ENCODE results near the gene SLC35A4. TPM values are rescaled to one million over a fixed set of nuclear protein-coding genes. Genes with fewer than 3 reads are reported as not detected.

Gene SLC35A4
- total RNA-seq (ENCODE audit: low replicate concordance): 20.7 and 26.7 TPM in 2 replicates

DNA sequence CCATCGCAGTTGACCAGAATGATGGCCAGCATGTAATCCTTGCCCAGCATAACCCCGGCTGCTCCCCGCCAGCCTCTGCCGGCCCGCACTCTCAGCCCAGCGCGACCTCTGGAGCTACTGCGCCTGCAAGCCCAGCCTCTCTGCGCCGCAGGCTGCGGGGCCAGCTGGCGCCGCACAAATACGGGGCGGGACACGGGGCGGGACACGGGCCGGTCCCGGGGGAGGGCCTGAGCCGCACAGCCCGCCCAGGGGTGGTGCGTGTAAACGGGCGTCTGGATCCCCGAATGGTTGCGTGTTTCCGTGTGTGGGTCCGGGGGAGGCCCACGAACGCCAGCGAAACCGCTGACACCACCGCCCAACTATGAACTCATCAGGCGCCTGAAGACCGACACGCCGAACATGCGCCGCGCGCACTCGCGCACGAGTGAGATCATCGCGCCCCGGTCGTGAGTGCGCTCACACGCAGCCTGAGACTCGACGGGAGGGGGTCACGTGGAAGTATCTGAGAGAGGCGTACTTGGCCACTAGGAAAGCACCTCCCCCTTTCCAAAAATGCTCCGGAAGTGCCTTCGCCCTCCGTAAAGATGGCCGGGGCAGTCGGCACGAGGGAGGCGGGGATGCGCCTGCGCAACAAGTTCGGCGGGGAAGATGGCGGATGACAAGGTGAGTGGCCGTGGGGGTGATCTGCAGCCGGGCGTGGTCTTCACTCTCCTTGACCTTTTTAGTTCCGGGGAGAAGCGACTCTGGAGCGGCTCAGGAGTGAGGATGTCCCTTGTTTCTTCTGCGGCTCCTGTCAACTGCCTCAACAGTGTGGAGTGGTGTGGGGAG, at the start of gene SLC35A4, which contains the start of gene APBB3:
TSS of gene SLC35A4 (plus strand) at position 633 of the 828 bp plus-strand sequence. CDS start 2,342 bp downstream, outside the sequence.
TSS of gene APBB3 (minus strand) at position 403 of the 828 bp plus-strand sequence. CDS start at position 50, 353 bp downstream.
- no peaks in the 10 kb centered on the region for H3K36me3 ChIP-seq
- Mint-ChIP-seq H3K27me3 (ENCODE audit: insufficient read depth, low read depth) (peaks cover 7% of the 10 kb centered on the region), H3K27ac (peak within 1 kb of the TSS; percentile 83), H3K9me3 (no peaks in the 10 kb centered on the region), H3K4me3 (peak within 1 kb of the TSS; percentile 93), H3K4me1 (peaks cover 31% of the 10 kb centered on the region), H3K36me3 (peaks cover 13% of the 10 kb centered on the region)
- H3F3A ChIP-seq (ENCODE audit: low read depth): no peaks in the 10 kb centered on the region
- TF ChIP-seq EZH2phosphoT487 (IDR thresholded peaks at IDR 0.05) (no peak), CTCF (IDR thresholded peaks at IDR 0.05) (no peak), EZH2 (IDR thresholded peaks at IDR 0.05) (peak; percentile 45)
- H2AFZ ChIP-seq (replicated peaks): peak within 1 kb of the TSS; percentile 44
- peak within 1 kb of the TSS; percentile 51 for H3K9ac ChIP-seq
- DNase-seq (ENCODE audit: low spot score): peak; percentile 93
- H3K9me3 ChIP-seq (ENCODE audit: low read depth): no peaks in the 10 kb centered on the region
- peaks cover 12% of the 10 kb centered on the region for H3K4me1 ChIP-seq
- no peaks in the 10 kb centered on the region for H4K20me1 ChIP-seq (ENCODE audit: low read depth)
- peak within 1 kb of the TSS; percentile 59 for H3K4me3 ChIP-seq
- H3K27ac ChIP-seq: no peak within 1 kb of the TSS
- H3K79me2 ChIP-seq (ENCODE audit: low read depth): peaks cover 23% of the 10 kb centered on the region
- peak within 1 kb of the TSS; percentile 87 for H3K4me2 ChIP-seq
- H3K27me3 ChIP-seq: no peaks in the 10 kb centered on the region

GRCh38 chr5:140524003-140524402, 40.6 kb upstream of the SLC35A4 start:
- Mint-ChIP-seq H3K36me3 (peaks cover 17% of the 10 kb centered on the region), H3K27ac (no peak overlapping the region), H3K27me3 (ENCODE audit: insufficient read depth, low read depth) (no peaks in the 10 kb centered on the region), H3K4me1 (no peaks in the 10 kb centered on the region), H3K4me3 (no peak overlapping the region), H3K9me3 (no peaks in the 10 kb centered on the region)
- Histone ChIP-seq H3K27me3 (no peaks in the 10 kb centered on the region), H2AFZ (replicated peaks) (no peak overlapping the region), H3K27ac (no peak overlapping the region), H3K4me1 (no peaks in the 10 kb centered on the region), H3K36me3 (peaks cover 10% of the 10 kb centered on the region), H4K20me1 (ENCODE audit: low read depth) (no peaks in the 10 kb centered on the region), H3K9me3 (ENCODE audit: low read depth) (no peaks in the 10 kb centered on the region), H3F3A (ENCODE audit: low read depth) (peaks cover 7% of the 10 kb centered on the region), H3K79me2 (ENCODE audit: low read depth) (no peaks in the 10 kb centered on the region), H3K4me2 (no peak overlapping the region), H3K4me3 (no peak overlapping the region), H3K9ac (no peak overlapping the region)
- no peak for TF ChIP-seq EZH2 (IDR thresholded peaks at IDR 0.05)
- no peak for DNase-seq (ENCODE audit: low spot score)

DNA sequence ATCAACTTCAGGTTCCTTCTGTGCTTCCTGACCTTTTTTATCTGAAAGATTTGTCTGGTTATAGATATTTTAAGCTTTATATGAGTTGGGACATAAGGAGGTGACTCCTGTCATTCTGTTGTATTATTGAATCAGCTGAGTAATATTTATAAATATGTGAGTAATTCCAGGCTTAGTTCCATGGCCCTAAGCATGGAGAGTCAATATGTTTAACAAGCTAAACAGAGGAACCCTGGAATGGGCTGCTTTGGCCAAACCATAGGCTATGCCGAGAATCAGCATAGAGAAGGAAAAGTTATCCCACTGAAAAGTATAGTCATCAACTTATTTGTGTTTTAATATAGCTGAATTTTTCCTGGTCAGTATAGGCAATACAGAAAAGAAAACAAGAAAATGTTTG, 24.4 kb upstream of the SLC35A4 start:
- H2AFZ ChIP-seq (replicated peaks): no peak overlapping the region
- H3K4me3 ChIP-seq: no peak overlapping the region
- Mint-ChIP-seq H3K36me3 (peaks cover 27% of the 10 kb centered on the region), H3K27ac (no peak overlapping the region), H3K9me3 (no peaks in the 10 kb centered on the region), H3K27me3 (ENCODE audit: insufficient read depth, low read depth) (no peaks in the 10 kb centered on the region), H3K4me1 (no peaks in the 10 kb centered on the region), H3K4me3 (no peak overlapping the region)
- H3K4me1 ChIP-seq: no peaks in the 10 kb centered on the region
- H3K27ac ChIP-seq: no peak overlapping the region
- no peak overlapping the region for H3K4me2 ChIP-seq
- TF ChIP-seq EZH2phosphoT487 (IDR thresholded peaks at IDR 0.05) (no peak), CTCF (IDR thresholded peaks at IDR 0.05) (no peak), EZH2 (IDR thresholded peaks at IDR 0.05) (no peak)
- H3K9me3 ChIP-seq (ENCODE audit: low read depth): no peaks in the 10 kb centered on the region
- no peaks in the 10 kb centered on the region for H4K20me1 ChIP-seq (ENCODE audit: low read depth)
- no peak for DNase-seq (ENCODE audit: low spot score)
- peaks cover 9% of the 10 kb centered on the region for H3F3A ChIP-seq (ENCODE audit: low read depth)
- no peaks in the 10 kb centered on the region for H3K27me3 ChIP-seq
- H3K79me2 ChIP-seq (ENCODE audit: low read depth): no peaks in the 10 kb centered on the region
- H3K36me3 ChIP-seq: peaks cover 8% of the 10 kb centered on the region
- H3K9ac ChIP-seq: no peak overlapping the region

- no peak overlapping the region for H3K27ac ChIP-seq
- H3K9me3 Mint-ChIP-seq: no peaks in the 10 kb centered on the region
- no peak for DNase-seq (ENCODE audit: low spot score)
- no peaks in the 10 kb centered on the region for H3K79me2 ChIP-seq (ENCODE audit: low read depth)
- no peak overlapping the region for H3K27ac Mint-ChIP-seq
- TF ChIP-seq EZH2 (IDR thresholded peaks at IDR 0.05) (no peak), CTCF (IDR thresholded peaks at IDR 0.05) (no peak), EZH2phosphoT487 (IDR thresholded peaks at IDR 0.05) (no peak)
- peaks cover 4% of the 10 kb centered on the region for H4K20me1 ChIP-seq (ENCODE audit: low read depth)
- H3K36me3 Mint-ChIP-seq: peaks cover 25% of the 10 kb centered on the region
- H3K27me3 ChIP-seq: no peaks in the 10 kb centered on the region
- H3K9me3 ChIP-seq (ENCODE audit: low read depth): no peaks in the 10 kb centered on the region
- H2AFZ ChIP-seq (replicated peaks): no peak overlapping the region
- peaks cover 8% of the 10 kb centered on the region for H3K36me3 ChIP-seq
- peaks cover 25% of the 10 kb centered on the region for H3F3A ChIP-seq (ENCODE audit: low read depth)
- H3K4me1 Mint-ChIP-seq: peaks cover 16% of the 10 kb centered on the region
- H3K4me1 ChIP-seq: peaks cover 6% of the 10 kb centered on the region
- H3K9ac ChIP-seq: no peak overlapping the region
- H3K4me3 Mint-ChIP-seq: no peak overlapping the region
- H3K4me3 ChIP-seq: no peak overlapping the region
- H3K27me3 Mint-ChIP-seq (ENCODE audit: insufficient read depth, low read depth): no peaks in the 10 kb centered on the region
- H3K4me2 ChIP-seq: no peak overlapping the region
Observed at GRCh38 chr5:140542972-140543371, 21.7 kb upstream of the SLC35A4 start.

Measured in neural progenitor cell (in vitro differentiated cells).